Stimulated activated naive CD8-positive, alpha-beta T cell treated with anti-CD3 and anti-CD28 coated beads, Interleukin-15, amount 100 ng/mL, for 72 hours (primary cell): ENCODE measurements around the gene ZMYND12.
A peak's percentile ranks its signal among the peaks of the same experiment; 100 is the strongest.

ENCODE experiments used
- ATAC-seq: fragments of 150-1000 bp; cut with Tn5 transposase; 2 replicates; pipeline ENCODE4 v1.10.0; 2021; ENCODE audit warnings: mild to moderate bottlenecking, moderate library complexity
- DNase-seq, 2 donors: peaks; one replicate each; pipeline ENCODE4 v3.0.0; 2021 to 2022
- H3K27ac Mint-ChIP-seq, 2 donors: one replicate each; pipeline ENCODE4 v1.8.0; 2022; ENCODE audit warnings: mild to moderate bottlenecking in 2 of 2, mixed read lengths in 2 of 2, moderate library complexity in 2 of 2
- H3K27me3 Mint-ChIP-seq: one replicate; pipeline ENCODE4 v1.8.0; 2022; ENCODE audit warnings: mixed read lengths
- H3K4me1 Mint-ChIP-seq: one replicate; pipeline ENCODE4 v1.8.0; 2022; ENCODE audit warnings: mild to moderate bottlenecking, mixed read lengths
- H3K4me3 Mint-ChIP-seq, 2 donors: one replicate each; pipeline ENCODE4 v1.8.0; 2022; ENCODE audit warnings: mild to moderate bottlenecking in 2 of 2, mixed read lengths in 2 of 2, moderate library complexity in 1 of 2
- H3K9me3 Mint-ChIP-seq, 2 donors: one replicate each; pipeline ENCODE4 v1.8.0; 2022; ENCODE audit warnings: mixed read lengths in 2 of 2

The ZMYND12 gene

GRCh38 chr1:42461196-42461595 is 5.4 kb upstream of the ZMYND12 start:
- no peak for DNase-seq
- no peaks in the 10 kb centered on the region for H3K9me3 Mint-ChIP-seq
- H3K27ac Mint-ChIP-seq, result no peak overlapping the region
- ATAC-seq, result no peak
- H3K4me3 Mint-ChIP-seq, result no peak overlapping the region
- H3K27me3 Mint-ChIP-seq, result no peaks in the 10 kb centered on the region
- peaks cover 54% of the 10 kb centered on the region for H3K4me1 Mint-ChIP-seq

- Mint-ChIP-seq H3K9me3 (no peaks in the 10 kb centered on the region), H3K27me3 (no peaks in the 10 kb centered on the region), H3K4me3 (peak overlapping the region; percentile 85 to 92), H3K4me1 (peaks cover 39% of the 10 kb centered on the region), H3K27ac (peak overlapping the region; percentile 97 to 99)
- ATAC-seq (peak; percentile 73), DNase-seq (peak in 1 of 2 donors; percentile 72)
Measured at GRCh38 chr1:42456754-42457089, 900 bp upstream of the ZMYND12 start.

GRCh38 chr1:42454403-42454802 is 1.4 kb downstream of the ZMYND12 start:
- H3K27me3 Mint-ChIP-seq, result no peaks in the 10 kb centered on the region
- DNase-seq (no peak), ATAC-seq (no peak)
- no peak overlapping the region for H3K27ac Mint-ChIP-seq
- no peaks in the 10 kb centered on the region for H3K9me3 Mint-ChIP-seq
- peaks cover 34% of the 10 kb centered on the region for H3K4me1 Mint-ChIP-seq
- H3K4me3 Mint-ChIP-seq, result no peak overlapping the region

- H3K9me3 Mint-ChIP-seq, result no peaks in the 10 kb centered on the region
- H3K27ac Mint-ChIP-seq, result no peak overlapping the region
- no peak for ATAC-seq
- no peaks in the 10 kb centered on the region for H3K27me3 Mint-ChIP-seq
- peaks cover 30% of the 10 kb centered on the region for H3K4me1 Mint-ChIP-seq
- H3K4me3 Mint-ChIP-seq, result no peak overlapping the region
- DNase-seq, result no peak
Measured at GRCh38 chr1:42453386-42453785, 2.4 kb downstream of the ZMYND12 start.

GRCh38 chr1:42450061-42450460 is 5.8 kb downstream of the ZMYND12 start:
- ATAC-seq, result peak; percentile 86
- Mint-ChIP-seq H3K27me3 (no peaks in the 10 kb centered on the region), H3K4me3 (no peak overlapping the region), H3K9me3 (no peaks in the 10 kb centered on the region), H3K27ac (peak overlapping the region in 1 of 2 donors; percentile 70), H3K4me1 (peaks cover 14% of the 10 kb centered on the region)
- DNase-seq, result no peak

GRCh38 chr1:42449256-42449655 is 6.6 kb downstream of the ZMYND12 start:
- ATAC-seq (no peak), DNase-seq (no peak)
- Mint-ChIP-seq H3K4me1 (peaks cover 12% of the 10 kb centered on the region), H3K9me3 (no peaks in the 10 kb centered on the region), H3K27ac (no peak overlapping the region), H3K27me3 (no peaks in the 10 kb centered on the region), H3K4me3 (no peak overlapping the region)

GRCh38 chr1:42442662-42443061 is 13.2 kb downstream of the ZMYND12 start:
- DNase-seq, result no peak
- Mint-ChIP-seq H3K4me3 (no peak overlapping the region), H3K9me3 (no peaks in the 10 kb centered on the region), H3K27ac (no peak overlapping the region), H3K4me1 (peaks cover 4% of the 10 kb centered on the region), H3K27me3 (no peaks in the 10 kb centered on the region)
- no peak for ATAC-seq

- Mint-ChIP-seq H3K27me3 (no peaks in the 10 kb centered on the region), H3K27ac (no peak overlapping the region)
Measured at GRCh38 chr1:42439940-42440339, 15.9 kb downstream of the ZMYND12 start.

GRCh38 chr1:42434340-42434739 is 21.5 kb downstream of the ZMYND12 start:
- Mint-ChIP-seq H3K4me1 (peaks cover 6% of the 10 kb centered on the region), H3K27me3 (no peaks in the 10 kb centered on the region), H3K9me3 (no peaks in the 10 kb centered on the region), H3K4me3 (no peak overlapping the region), H3K27ac (no peak overlapping the region)
- ATAC-seq (no peak), DNase-seq (no peak)

More at GRCh38 chr1:42439940-42440339, 15.9 kb downstream of the ZMYND12 start:
- no peaks in the 10 kb centered on the region for H3K9me3 Mint-ChIP-seq
- no peak for ATAC-seq
- H3K4me1 Mint-ChIP-seq, result no peaks in the 10 kb centered on the region
- no peak overlapping the region for H3K4me3 Mint-ChIP-seq
- DNase-seq, result no peak

- ATAC-seq (no peak), DNase-seq (no peak)
- no peak overlapping the region for H3K4me3 Mint-ChIP-seq
- H3K4me1 Mint-ChIP-seq, result peaks cover 6% of the 10 kb centered on the region
- H3K9me3 Mint-ChIP-seq, result no peaks in the 10 kb centered on the region
- H3K27ac Mint-ChIP-seq, result no peak overlapping the region
- no peaks in the 10 kb centered on the region for H3K27me3 Mint-ChIP-seq
Measured at GRCh38 chr1:42433369-42433768, 22.5 kb downstream of the ZMYND12 start.

GRCh38 chr1:42432714-42433113 is 23.1 kb downstream of the ZMYND12 start:
- ATAC-seq, result no peak
- DNase-seq, result no peak
- Mint-ChIP-seq H3K27ac (no peak overlapping the region), H3K4me1 (peaks cover 6% of the 10 kb centered on the region), H3K4me3 (no peak overlapping the region), H3K27me3 (no peaks in the 10 kb centered on the region), H3K9me3 (no peaks in the 10 kb centered on the region)

- no peak for ATAC-seq
- H3K9me3 Mint-ChIP-seq, result no peaks in the 10 kb centered on the region
- H3K27me3 Mint-ChIP-seq, result no peaks in the 10 kb centered on the region
- no peak overlapping the region for H3K4me3 Mint-ChIP-seq
- no peak for DNase-seq
- peaks cover 13% of the 10 kb centered on the region for H3K4me1 Mint-ChIP-seq
- H3K27ac Mint-ChIP-seq, result peak overlapping the region in 1 of 2 donors; percentile 47
Measured at GRCh38 chr1:42431514-42431913, 24.3 kb downstream of the ZMYND12 start.

- peak; percentile 46 for ATAC-seq
Measured at GRCh38 chr1:42430286-42431135, 25.3 kb downstream of the ZMYND12 start.

GRCh38 chr1:42429603-42430002 is 26.2 kb downstream of the ZMYND12 start:
- ATAC-seq, result no peak
- no peak overlapping the region for H3K4me3 Mint-ChIP-seq
- H3K9me3 Mint-ChIP-seq, result no peaks in the 10 kb centered on the region
- H3K4me1 Mint-ChIP-seq, result peaks cover 13% of the 10 kb centered on the region
- H3K27me3 Mint-ChIP-seq, result no peaks in the 10 kb centered on the region
- H3K27ac Mint-ChIP-seq, result no peak overlapping the region
- no peak for DNase-seq

More at GRCh38 chr1:42430286-42431135, 25.3 kb downstream of the ZMYND12 start:
- H3K4me3 Mint-ChIP-seq, result no peak overlapping the region
- DNase-seq, result no peak
- H3K27ac Mint-ChIP-seq, result peak overlapping the region in 1 of 2 donors; percentile 81
- no peaks in the 10 kb centered on the region for H3K9me3 Mint-ChIP-seq
- H3K27me3 Mint-ChIP-seq, result no peaks in the 10 kb centered on the region
- peaks cover 13% of the 10 kb centered on the region for H3K4me1 Mint-ChIP-seq

GRCh38 chr1:42427240-42427639 is 28.6 kb downstream of the ZMYND12 start:
- no peaks in the 10 kb centered on the region for H3K9me3 Mint-ChIP-seq
- H3K4me3 Mint-ChIP-seq, result no peak overlapping the region
- no peak overlapping the region for H3K27ac Mint-ChIP-seq
- peaks cover 13% of the 10 kb centered on the region for H3K4me1 Mint-ChIP-seq
- DNase-seq, result no peak
- no peak for ATAC-seq
- peaks cover 7% of the 10 kb centered on the region for H3K27me3 Mint-ChIP-seq

GRCh38 chr1:42424201-42424600 is 31.6 kb downstream of the ZMYND12 start:
- H3K9me3 Mint-ChIP-seq, result no peaks in the 10 kb centered on the region
- no peak overlapping the region for H3K27ac Mint-ChIP-seq
- no peak for DNase-seq
- H3K4me3 Mint-ChIP-seq, result no peak overlapping the region
- H3K27me3 Mint-ChIP-seq, result peaks cover 20% of the 10 kb centered on the region
- H3K4me1 Mint-ChIP-seq, result peaks cover 7% of the 10 kb centered on the region
- ATAC-seq, result no peak

GRCh38 chr1:42423681-42424080 is 32.1 kb downstream of the ZMYND12 start:
- peaks cover 20% of the 10 kb centered on the region for H3K27me3 Mint-ChIP-seq
- ATAC-seq (no peak), DNase-seq (no peak)
- H3K4me1 Mint-ChIP-seq, result peaks cover 7% of the 10 kb centered on the region
- H3K27ac Mint-ChIP-seq, result no peak overlapping the region
- H3K4me3 Mint-ChIP-seq, result no peak overlapping the region
- H3K9me3 Mint-ChIP-seq, result no peaks in the 10 kb centered on the region
